ENCODE data around the gene KLK15.

- TF ChIP-seq IRF3 (IDR thresholded peaks at IDR 0.05), result no peak
- no peak for TF ChIP-seq TCF12 (IDR thresholded peaks at IDR 0.05; ENCODE audit: low read depth, low read length)
- TF ChIP-seq CHD4 (IDR thresholded peaks at IDR 0.05), result no peak
- no peak for TF ChIP-seq NFYB (IDR thresholded peaks at IDR 0.05; ENCODE audit: insufficient read depth, low read depth, low read length)
- no peak for TF ChIP-seq CTCF (IDR thresholded peaks at IDR 0.05 in 2 of 3, conservative IDR thresholded peaks at IDR 0.05 in 1 of 3; ENCODE audit: control insufficient read depth in 2 of 3, extremely low read depth in 1 of 3, insufficient read depth in 1 of 3, low read depth in 3 of 3, low read length in 3 of 3)
- no peak for TF ChIP-seq ZNF384 (IDR thresholded peaks at IDR 0.05; ENCODE audit: borderline replicate concordance, low read depth, low read length)
- no peak for TF ChIP-seq FOXM1 (IDR thresholded peaks at IDR 0.05; ENCODE audit: low read depth, low read length)
- TF ChIP-seq SREBF2 (IDR thresholded peaks at IDR 0.05; ENCODE audit: low read length), result no peak
- TF ChIP-seq MEF2A (IDR thresholded peaks at IDR 0.05; ENCODE audit: insufficient read depth, low read depth, low read length), result no peak
These were observed 10.4 kb upstream of the KLK15 start for GRCh38 chr19:50843701-50844221.
